Natural killer cell (primary cell): ENCODE measurements around the gene EYA4. TPM values are rescaled to one million over a fixed set of nuclear protein-coding genes. Genes with fewer than 3 reads are reported as not detected.

Source experiments
- ATAC-seq, 3 donors: fragments of 150-1000 bp in 2 of 3; fragments of 200-7000 bp in 1 of 3; cut with Tn5 transposase; 1 replicate in 1 of 3; 2 replicates in 2 of 3; pipeline ENCODE4 v1.10.0; 2021; ENCODE audit warnings: mild to moderate bottlenecking in 2 of 3, moderate library complexity in 2 of 3
- DNase-seq, 2 donors: peaks; one replicate each; pipeline versions ENCODE4 v3.0.0 to v3.0.0-alpha.2; 2013 to 2021; ENCODE audit warnings: mixed read lengths in 1 of 2
- H3K27ac ChIP-seq: one replicate; pipeline ENCODE4 v1.5.1; 2013; ENCODE audit warnings: mild to moderate bottlenecking, low read length
- H3K27me3 ChIP-seq: one replicate; pipeline ENCODE4 v1.6.1; 2013; ENCODE audit warnings: low read length; ENCODE audit not compliant: control insufficient read depth, insufficient read depth
- H3K36me3 ChIP-seq: one replicate; pipeline ENCODE4 v1.6.1; 2013; ENCODE audit warnings: low read length; ENCODE audit not compliant: control insufficient read depth, insufficient read depth
- H3K4me1 ChIP-seq: one replicate; pipeline ENCODE4 v1.6.1; 2013; ENCODE audit warnings: low read length; ENCODE audit not compliant: control insufficient read depth, insufficient read depth
- H3K4me3 ChIP-seq: one replicate; pipeline ENCODE4 v1.5.1; 2013; ENCODE audit warnings: low read length
- H3K9me3 ChIP-seq: one replicate; pipeline ENCODE4 v1.6.1; 2013; ENCODE audit warnings: low read length; ENCODE audit not compliant: control insufficient read depth, insufficient read depth
- H3K27ac Mint-ChIP-seq, 2 donors: one replicate each; pipeline ENCODE4 v1.8.0; 2022; ENCODE audit warnings: mild to moderate bottlenecking in 2 of 2, mixed read lengths in 2 of 2, moderate library complexity in 1 of 2
- H3K27me3 Mint-ChIP-seq, 2 donors: one replicate each; pipeline ENCODE4 v1.8.0; 2022; ENCODE audit warnings: low read depth in 2 of 2, mixed read lengths in 2 of 2
- H3K36me3 Mint-ChIP-seq: one replicate; pipeline ENCODE4 v1.8.0; 2022; ENCODE audit warnings: mixed read lengths
- H3K4me1 Mint-ChIP-seq, 2 donors: one replicate each; pipeline ENCODE4 v1.8.0; 2022; ENCODE audit warnings: mixed read lengths in 2 of 2
- H3K4me3 Mint-ChIP-seq: one replicate; pipeline ENCODE4 v1.8.0; 2022; ENCODE audit warnings: mild to moderate bottlenecking, moderate library complexity, mixed read lengths
- H3K9me3 Mint-ChIP-seq, 2 donors: one replicate each; pipeline ENCODE4 v1.8.0; 2022; ENCODE audit warnings: mixed read lengths in 2 of 2
- CTCF ChIP-seq: fragments of 200-600 bp; IDR thresholded peaks from one replicate; pipeline ENCODE4 v1.8.0; 2022; ENCODE audit warnings: antibody characterized with exemption
- WGBS: methylation state at CpG from one replicate; pipeline ENCODE4 v1.1.7; 2013; ENCODE audit warnings: missing lambda C conversion rate; ENCODE audit not compliant: insufficient coverage; 5-methylcytosine and 5-hydroxymethylcytosine counted together
- intact Hi-C: fragments of 100-400 bp; cut with micrococcal nuclease; formaldehyde crosslinking; loops from one replicate; pipeline ENCODE4 v1.14.2; 2022
- total RNA-seq, 4 donors: library from RNA; stranded (reverse); fragments of 120-200 nt in 1 of 4; gene quantifications; one replicate each; pipeline versions ENCODE4 v1.2.3 to v1.2.4, GENCODE V29; 2013 to 2022

EYA4 gene
- total RNA-seq, 3 donors from 2014 or later (not counting 1 experiment from before 2014, with no cell fraction given): not detected

- no peak for ATAC-seq
- Mint-ChIP-seq H3K4me1 (peaks cover 0 to 12% of the 10 kb centered on the region in 2 donors), H3K36me3 (no peaks in the 10 kb centered on the region), H3K9me3 (no peaks in the 10 kb centered on the region), H3K4me3 (no peak overlapping the region), H3K27ac (no peak overlapping the region), H3K27me3 (peaks cover 8 to 22% of the 10 kb centered on the region in 2 donors)
- H3K4me3 ChIP-seq: no peak overlapping the region
- WGBS: 88% methylated on average over 6 of the region's 6 CpGs
- no peaks in the 10 kb centered on the region for H3K27me3 ChIP-seq
- H3K27ac ChIP-seq: no peak overlapping the region
- intact Hi-C loops: no loop called here
- H3K9me3 ChIP-seq: no peaks in the 10 kb centered on the region
- no peaks in the 10 kb centered on the region for H3K36me3 ChIP-seq
- TF ChIP-seq CTCF: no peak
- no peak for DNase-seq
- no peaks in the 10 kb centered on the region for H3K4me1 ChIP-seq
Observed at GRCh38 chr6:133567636-133568035, 326.5 kb downstream of the EYA4 start.

DNA sequence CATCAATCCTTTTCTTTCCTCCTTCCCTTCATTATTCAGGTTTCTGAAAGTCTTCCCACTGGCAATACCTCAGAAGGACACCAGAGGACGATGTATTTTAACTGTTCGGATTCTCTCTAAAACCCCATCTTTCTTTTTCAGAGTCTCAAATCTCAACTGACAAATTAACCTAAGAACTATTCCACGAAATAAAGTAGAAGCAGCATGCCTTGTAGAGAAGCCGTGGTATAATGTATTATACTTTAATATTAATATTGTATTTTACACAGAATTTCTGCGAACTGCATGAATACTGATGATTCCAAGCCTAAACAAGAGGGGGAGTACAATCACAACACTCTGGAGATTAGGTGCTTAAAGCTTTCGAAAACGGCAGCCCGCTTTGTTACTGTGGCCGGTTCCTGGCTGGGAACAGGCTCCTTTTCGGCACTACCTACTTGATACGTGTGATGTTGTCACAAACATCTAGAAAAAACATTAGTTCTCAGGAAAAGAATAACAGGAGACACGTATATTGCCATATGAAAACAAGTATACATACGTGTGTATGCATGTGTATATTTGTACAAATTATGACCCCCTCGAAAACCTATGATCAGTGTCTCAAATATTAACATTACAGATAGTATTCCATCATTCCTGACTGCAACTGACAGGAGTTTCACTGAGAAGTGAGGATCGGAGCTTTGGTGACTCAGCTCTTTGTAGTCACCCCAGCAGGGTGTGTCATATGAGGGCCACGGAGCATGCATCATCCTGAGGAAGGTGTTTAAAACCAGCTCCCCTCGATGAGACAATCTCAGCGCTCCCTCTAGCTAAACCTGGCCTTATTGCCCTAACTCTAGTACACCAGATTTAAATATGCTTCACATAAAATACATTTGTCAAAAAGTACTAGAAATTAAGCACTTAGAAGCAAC, 328.1 kb downstream of the EYA4 start:
- intact Hi-C loops: loop anchor here (1.0 kb wide), 1 partner anchor 528 kb away; no protein-coding TSS in a partner anchor
- no peak overlapping the region for H3K4me3 Mint-ChIP-seq

GRCh38 chr6:133571681-133572080, 330.5 kb downstream of the EYA4 start:
- no peak for ATAC-seq
- peaks cover under 1 to 20% of the 10 kb centered on the region in 2 donors for H3K27me3 Mint-ChIP-seq
- no peak for TF ChIP-seq CTCF
- no peak overlapping the region for H3K4me3 Mint-ChIP-seq
- H3K36me3 Mint-ChIP-seq: no peaks in the 10 kb centered on the region
- no peak overlapping the region for H3K27ac Mint-ChIP-seq
- DNase-seq: no peak
- Histone ChIP-seq H3K9me3 (no peaks in the 10 kb centered on the region), H3K27ac (no peak overlapping the region), H3K4me1 (no peaks in the 10 kb centered on the region), H3K36me3 (no peaks in the 10 kb centered on the region), H3K4me3 (no peak overlapping the region), H3K27me3 (no peaks in the 10 kb centered on the region)
- intact Hi-C loops: no loop called here
- peaks cover 0 to 12% of the 10 kb centered on the region in 2 donors for H3K4me1 Mint-ChIP-seq
- WGBS: 67% methylated on average over 1 of the region's 3 CpGs
- no peaks in the 10 kb centered on the region for H3K9me3 Mint-ChIP-seq

More for the DNA sequence above, 328.1 kb downstream of the EYA4 start:
- ATAC-seq: peak in 2 of 3 donors; percentile 64 to 68
- peak; percentile 83 for TF ChIP-seq CTCF
- DNase-seq: peak in 1 of 2 donors; percentile 14
- H3K36me3 ChIP-seq: no peaks in the 10 kb centered on the region
- H3K9me3 ChIP-seq: no peaks in the 10 kb centered on the region
- WGBS: 6% methylated on average over 11 of the region's 18 CpGs
- Mint-ChIP-seq H3K4me1 (peaks cover 0 to 12% of the 10 kb centered on the region in 2 donors), H3K36me3 (no peaks in the 10 kb centered on the region), H3K27ac (no peak overlapping the region), H3K27me3 (peaks cover 8 to 22% of the 10 kb centered on the region in 2 donors), H3K9me3 (no peaks in the 10 kb centered on the region)
- H3K4me3 ChIP-seq: no peak overlapping the region
- no peak overlapping the region for H3K27ac ChIP-seq
- no peaks in the 10 kb centered on the region for H3K4me1 ChIP-seq
- H3K27me3 ChIP-seq: no peaks in the 10 kb centered on the region
